PC-9 (cell line): ENCODE results near the gene CREB1.

Experiments used
- EZH2 ChIP-seq: fragments of 200-600 bp; sonication (generic); IDR thresholded peaks from 2 replicates; pipeline ENCODE4 v1.8.0; 2017; ENCODE audit warnings: antibody characterized with exemption, low read depth
- TF ChIP-seq, protein P1 (sequence below): fragments of 200-600 bp; sonication (generic); conservative IDR thresholded peaks from 2 replicates; pipeline ENCODE4 v1.6.1; 2017; ENCODE audit warnings: mixed run types, antibody characterized with exemption, mild to moderate bottlenecking, moderate library complexity

DNA sequence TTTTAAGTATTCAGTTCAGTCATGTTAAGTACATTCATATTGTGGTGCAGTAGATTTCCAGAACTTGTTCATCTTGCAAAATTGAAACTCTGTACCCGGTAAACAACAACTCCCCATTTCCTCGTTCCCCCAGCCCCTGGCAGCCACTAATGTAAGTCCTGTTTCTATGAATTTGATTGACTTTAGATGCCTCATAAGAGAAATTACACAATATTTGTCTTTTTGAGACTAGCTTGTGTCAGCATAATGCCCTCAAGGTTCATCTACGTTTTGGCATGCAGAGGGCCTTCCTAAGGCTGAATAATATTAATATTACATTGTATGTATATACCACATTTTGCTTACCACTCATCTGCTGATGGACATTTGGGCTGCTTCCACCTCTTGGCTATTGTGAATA, 64.5 kb downstream of the CREB1 start:
- TF ChIP-seq, protein P1, sequence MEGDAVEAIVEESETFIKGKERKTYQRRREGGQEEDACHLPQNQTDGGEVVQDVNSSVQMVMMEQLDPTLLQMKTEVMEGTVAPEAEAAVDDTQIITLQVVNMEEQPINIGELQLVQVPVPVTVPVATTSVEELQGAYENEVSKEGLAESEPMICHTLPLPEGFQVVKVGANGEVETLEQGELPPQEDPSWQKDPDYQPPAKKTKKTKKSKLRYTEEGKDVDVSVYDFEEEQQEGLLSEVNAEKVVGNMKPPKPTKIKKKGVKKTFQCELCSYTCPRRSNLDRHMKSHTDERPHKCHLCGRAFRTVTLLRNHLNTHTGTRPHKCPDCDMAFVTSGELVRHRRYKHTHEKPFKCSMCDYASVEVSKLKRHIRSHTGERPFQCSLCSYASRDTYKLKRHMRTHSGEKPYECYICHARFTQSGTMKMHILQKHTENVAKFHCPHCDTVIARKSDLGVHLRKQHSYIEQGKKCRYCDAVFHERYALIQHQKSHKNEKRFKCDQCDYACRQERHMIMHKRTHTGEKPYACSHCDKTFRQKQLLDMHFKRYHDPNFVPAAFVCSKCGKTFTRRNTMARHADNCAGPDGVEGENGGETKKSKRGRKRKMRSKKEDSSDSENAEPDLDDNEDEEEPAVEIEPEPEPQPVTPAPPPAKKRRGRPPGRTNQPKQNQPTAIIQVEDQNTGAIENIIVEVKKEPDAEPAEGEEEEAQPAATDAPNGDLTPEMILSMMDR = no peak
- TF ChIP-seq EZH2 = no peak
